GF-D8 (cell line): ENCODE data around the gene EIF2S1.
"Not testable (repeated sequence)": the region's sequence is repeated elsewhere in the genome, so short reads cannot be mapped to it uniquely, and the experiment has no call there.

Experiments
- DNase-seq: peaks from one replicate; lab custom pipeline; 2025; lab: John Stamatoyannopoulos, UW

Gene EIF2S1

GRCh38 chr14:67372833-67373232 lies 12.7 kb downstream of the EIF2S1 start:
- no peak for DNase-seq

DNA sequence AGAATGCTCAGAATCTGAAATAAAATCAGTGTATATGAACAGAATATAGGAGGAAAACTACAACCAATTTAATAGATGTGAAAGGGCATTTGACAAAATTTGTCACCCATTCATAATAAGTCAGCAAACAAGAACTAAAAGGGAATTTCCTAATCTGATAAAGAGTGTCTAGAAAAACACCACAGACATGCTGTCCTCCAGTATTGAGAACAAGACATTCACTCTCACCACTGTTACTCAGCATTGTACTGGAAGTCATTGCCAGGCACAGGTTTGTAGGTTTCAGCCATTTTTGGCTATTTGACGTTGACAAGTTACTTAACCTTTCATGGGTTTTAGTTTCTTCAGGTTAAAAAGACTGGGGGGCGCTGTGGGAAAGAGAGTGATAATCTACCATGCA lies 13.2 kb downstream of the EIF2S1 start:
- DNase-seq: no peak

- no peak for DNase-seq
Measured at GRCh38 chr14:67377916-67378315, 17.8 kb downstream of the EIF2S1 start.

- no peak for DNase-seq
Measured at GRCh38 chr14:67385120-67385519, 25.0 kb downstream of the EIF2S1 start.

GRCh38 chr14:67385618-67386017 lies 25.5 kb downstream of the EIF2S1 start:
- DNase-seq: no peak

- no peak for DNase-seq
Measured at GRCh38 chr14:67387195-67387594, 27.1 kb downstream of the EIF2S1 start.

DNA sequence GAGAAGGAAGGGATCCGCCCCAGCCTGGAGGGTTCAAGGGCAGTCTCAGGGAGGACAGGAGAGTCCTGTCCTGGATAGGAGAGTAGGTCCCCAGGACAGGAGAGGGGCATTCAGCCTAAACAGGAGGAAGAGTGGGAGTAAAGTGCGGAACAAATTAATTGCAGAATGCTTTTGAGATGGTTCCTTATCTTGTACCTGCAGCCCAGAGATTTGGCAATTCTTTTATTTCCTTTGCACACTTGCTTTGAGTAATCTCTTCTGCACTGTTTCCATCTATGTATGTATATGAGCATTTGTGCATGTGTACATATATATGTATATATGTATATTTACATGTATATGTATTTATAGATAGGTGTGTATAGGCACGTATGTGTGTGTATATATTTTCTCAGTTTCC lies 29.1 kb downstream of the EIF2S1 start:
- DNase-seq: peak; percentile 49

- no peak for DNase-seq
Measured at GRCh38 chr14:67389811-67390534, 29.8 kb downstream of the EIF2S1 start.

GRCh38 chr14:67391268-67391667 lies 31.1 kb downstream of the EIF2S1 start:
- DNase-seq: peak; percentile 38

- DNase-seq: no peak
Measured at GRCh38 chr14:67392123-67392522, 32.0 kb downstream of the EIF2S1 start.

GRCh38 chr14:67392800-67393199 lies 32.7 kb downstream of the EIF2S1 start:
- no peak for DNase-seq

DNA sequence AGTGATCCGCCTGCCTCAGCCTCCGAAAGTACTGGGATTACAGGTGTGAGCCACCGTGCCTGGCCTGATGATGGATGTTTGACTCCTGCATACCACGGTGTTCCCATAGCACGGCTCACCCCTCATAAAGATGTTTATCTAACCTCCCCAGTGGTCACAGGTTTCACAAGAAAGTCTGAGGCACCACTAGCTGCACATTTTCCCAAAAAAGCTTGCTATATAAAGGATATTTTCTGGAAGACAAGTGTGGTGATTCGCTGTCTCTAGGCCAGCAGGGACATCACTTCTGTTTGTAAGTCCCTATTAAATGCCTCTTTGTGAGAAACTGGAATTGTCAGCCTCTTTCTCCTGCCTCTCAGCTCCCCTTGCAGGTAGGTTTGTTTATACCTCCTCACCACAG lies 33.6 kb downstream of the EIF2S1 start:
- no peak for DNase-seq

DNA sequence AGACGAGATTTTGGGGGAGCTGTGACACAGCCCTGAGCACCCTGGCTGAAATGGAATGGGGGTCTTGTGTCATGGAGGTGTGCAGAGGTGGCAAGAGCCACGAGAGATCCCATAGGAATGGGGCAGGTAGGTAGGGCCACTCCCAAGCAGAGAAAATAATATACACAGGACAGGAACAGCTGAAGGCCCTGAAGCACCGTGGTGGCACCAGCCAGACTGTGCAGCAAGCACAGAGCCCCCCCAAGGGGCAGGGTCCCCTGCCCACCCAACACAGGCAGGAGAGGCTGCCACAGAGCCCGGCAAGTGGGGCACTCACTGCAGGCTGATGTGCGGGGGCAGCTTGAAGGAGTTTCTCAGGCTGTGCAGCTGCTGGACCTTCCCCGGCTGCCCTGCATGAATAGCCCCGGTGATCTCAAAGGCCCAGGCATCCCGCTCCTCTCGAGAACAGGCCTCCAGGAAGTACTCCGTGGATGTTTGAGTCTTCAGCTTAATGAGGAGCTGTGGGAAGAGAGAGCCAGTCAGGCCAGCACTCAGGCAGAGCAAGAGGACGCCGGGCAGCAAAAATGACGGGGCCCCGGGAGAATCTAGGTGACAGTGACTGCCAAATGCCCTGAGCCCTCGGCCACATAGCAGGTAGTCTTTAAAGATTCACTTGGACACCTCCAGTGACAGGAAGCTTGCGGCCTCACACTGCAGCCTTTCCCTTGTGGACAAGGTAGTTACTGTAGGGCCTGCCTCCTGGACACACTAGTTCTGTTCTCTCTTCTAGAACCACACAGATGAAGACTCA lies 35.2 kb downstream of the EIF2S1 start:
- no peak for DNase-seq

- no peak for DNase-seq
Measured at GRCh38 chr14:67395876-67396189, 35.7 kb downstream of the EIF2S1 start.

GRCh38 chr14:67396381-67396970 lies 36.3 kb downstream of the EIF2S1 start:
- no peak for DNase-seq

GRCh38 chr14:67397536-67397935 lies 37.4 kb downstream of the EIF2S1 start:
- no peak for DNase-seq

GRCh38 chr14:67400434-67400833 lies 40.3 kb downstream of the EIF2S1 start:
- no peak for DNase-seq

DNA sequence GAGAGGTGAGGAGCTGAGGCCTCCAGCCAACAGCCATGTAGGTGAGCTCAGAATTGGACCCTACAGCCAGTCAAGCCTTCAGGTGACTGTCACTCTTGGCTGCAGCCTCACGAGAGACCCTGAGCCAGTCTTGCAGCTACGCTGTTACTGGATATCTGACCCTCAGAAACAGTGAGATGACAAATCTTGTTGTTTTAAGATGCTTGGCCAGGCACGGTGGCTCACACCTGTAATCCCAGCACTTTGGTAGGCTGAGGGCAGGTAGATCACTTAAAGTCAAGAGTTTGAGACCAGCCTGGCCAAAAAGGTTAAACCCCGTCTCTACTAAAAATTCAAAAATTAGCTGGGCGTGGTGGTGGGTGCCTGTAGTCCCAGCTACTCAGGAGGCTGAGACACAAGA lies 45.6 kb downstream of the EIF2S1 start:
- DNase-seq: no peak

GRCh38 chr14:67408122-67408801 lies 48.1 kb downstream of the EIF2S1 start:
- not testable (repeated sequence) for DNase-seq

DNA sequence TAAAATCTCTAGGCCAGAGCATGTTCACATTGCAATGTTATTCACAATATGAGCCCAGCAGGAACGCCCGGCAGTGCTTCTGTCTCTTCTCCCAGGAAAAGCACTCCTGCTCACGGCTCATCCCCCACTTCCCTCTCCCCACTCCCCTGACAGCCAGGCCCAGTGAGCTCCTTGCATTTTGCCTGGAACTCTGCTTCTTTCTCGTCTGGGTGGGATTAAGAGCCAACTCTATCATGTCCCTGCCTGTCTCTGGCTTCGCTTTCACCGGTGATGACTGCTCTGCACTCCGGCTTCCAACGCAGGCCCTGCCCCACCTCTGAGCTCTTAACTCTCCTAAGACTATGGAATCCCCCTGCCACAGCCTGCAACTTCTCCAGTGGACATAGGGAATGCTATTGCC lies 49.3 kb downstream of the EIF2S1 start:
- DNase-seq: no peak

- DNase-seq: no peak
Measured at GRCh38 chr14:67410313-67410712, 50.2 kb downstream of the EIF2S1 start.

DNA sequence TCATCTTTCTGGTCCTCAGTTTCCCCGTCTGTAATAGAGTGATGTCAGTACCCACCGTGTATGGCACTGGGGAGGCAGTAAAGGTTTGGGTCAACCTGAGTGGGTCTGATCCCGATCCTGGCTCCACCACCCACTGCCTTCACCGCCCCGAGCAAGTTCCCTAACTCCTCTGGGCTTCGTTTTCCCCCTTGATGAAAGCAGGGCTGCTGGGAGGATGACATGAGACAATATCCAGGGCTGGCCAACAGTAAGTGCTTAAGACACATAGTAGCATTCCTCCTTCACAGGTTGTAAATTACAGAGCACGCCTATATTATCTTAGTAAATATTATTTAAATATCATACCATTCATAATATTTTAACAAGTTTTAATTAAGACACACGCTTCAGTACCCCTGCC lies 51.2 kb downstream of the EIF2S1 start:
- DNase-seq: no peak
